HT-29 (cell line): ENCODE data around the gene PDK1. TPM values are rescaled to one million over a fixed set of nuclear protein-coding genes. Genes with fewer than 3 reads are reported as not detected.

Experiments used
- DNase-seq: peaks from one replicate; pipeline ENCODE4 v3.0.0-alpha.2; 2015; ENCODE audit warnings: low spot score
- total RNA-seq: library from RNA; depleted of rRNA; stranded (reverse); fragments of >200 nt; shearing (Covaris generic); gene quantifications from 2 replicates; pipeline ENCODE4 v1.2.3, GENCODE V29; 2014

Gene PDK1
- total RNA-seq, 1 experiment from 2014 or later: 20.7 TPM

- no peak for DNase-seq
Observed at GRCh38 chr2:172596776-172597175, 40.9 kb downstream of the PDK1 start.

- no peak for DNase-seq
Observed at GRCh38 chr2:172597176-172597842, 41.4 kb downstream of the PDK1 start.

GRCh38 chr2:172599947-172600346 is 44.1 kb downstream of the PDK1 start:
- no peak for DNase-seq

- DNase-seq: no peak
Observed at GRCh38 chr2:172600557-172601008, 44.7 kb downstream of the PDK1 start.

GRCh38 chr2:172606285-172606684 is 50.4 kb downstream of the PDK1 start:
- DNase-seq: no peak

- DNase-seq: no peak
Observed at GRCh38 chr2:172607379-172607928, 51.6 kb downstream of the PDK1 start.

GRCh38 chr2:172609488-172609887 is 53.6 kb downstream of the PDK1 start:
- no peak for DNase-seq

- DNase-seq: no peak
Observed at GRCh38 chr2:172612051-172612450, 56.2 kb downstream of the PDK1 start.

- DNase-seq: no peak
Observed at GRCh38 chr2:172613040-172613439, 57.1 kb downstream of the PDK1 start.

- no peak for DNase-seq
Observed at GRCh38 chr2:172613615-172614231, 57.8 kb downstream of the PDK1 start.

- no peak for DNase-seq
Observed at GRCh38 chr2:172614932-172615331, 59.0 kb downstream of the PDK1 start.

GRCh38 chr2:172615727-172616261 is 59.9 kb downstream of the PDK1 start:
- DNase-seq: no peak

GRCh38 chr2:172617115-172617514 is 61.2 kb downstream of the PDK1 start:
- DNase-seq: no peak

GRCh38 chr2:172623249-172623965 is 67.5 kb downstream of the PDK1 start:
- no peak for DNase-seq

- DNase-seq: no peak
Observed at GRCh38 chr2:172624996-172625395, 69.1 kb downstream of the PDK1 start.

GRCh38 chr2:172627181-172627580 is 71.3 kb downstream of the PDK1 start:
- DNase-seq: no peak

- DNase-seq: no peak
Observed at GRCh38 chr2:172628085-172628484, 72.2 kb downstream of the PDK1 start.

GRCh38 chr2:172629586-172629985 is 73.7 kb downstream of the PDK1 start:
- no peak for DNase-seq

GRCh38 chr2:172630181-172630580 is 74.3 kb downstream of the PDK1 start:
- no peak for DNase-seq

GRCh38 chr2:172634477-172634876 is 78.6 kb downstream of the PDK1 start:
- no peak for DNase-seq

GRCh38 chr2:172635548-172635947 is 79.7 kb downstream of the PDK1 start:
- no peak for DNase-seq

- DNase-seq: no peak
Observed at GRCh38 chr2:172639256-172639655, 83.4 kb downstream of the PDK1 start.
